Mammary epithelial cell (primary cell): ENCODE measurements around the gene TGFBI.

Experiments used
- EZH2 ChIP-seq: IDR thresholded peaks from 2 replicates; pipeline ENCODE4 v1.6.1; 2012; ENCODE audit warnings: low read length, inconsistent platforms, borderline replicate concordance
- TF ChIP-seq, protein P1 (sequence below), 2 donors: IDR thresholded peaks in 1 of 2; conservative IDR thresholded peaks in 1 of 2; 2 replicates each; pipeline ENCODE4 v1.5.1; 2011 to 2012; ENCODE audit warnings: inconsistent platforms in 2 of 2, low read length in 2 of 2, mild to moderate bottlenecking in 2 of 2, control low read depth in 1 of 2, low read depth in 1 of 2; ENCODE audit not compliant: insufficient read depth in 1 of 2; ENCODE audit errors: extremely low read depth in 1 of 2

- TF ChIP-seq, protein P1, sequence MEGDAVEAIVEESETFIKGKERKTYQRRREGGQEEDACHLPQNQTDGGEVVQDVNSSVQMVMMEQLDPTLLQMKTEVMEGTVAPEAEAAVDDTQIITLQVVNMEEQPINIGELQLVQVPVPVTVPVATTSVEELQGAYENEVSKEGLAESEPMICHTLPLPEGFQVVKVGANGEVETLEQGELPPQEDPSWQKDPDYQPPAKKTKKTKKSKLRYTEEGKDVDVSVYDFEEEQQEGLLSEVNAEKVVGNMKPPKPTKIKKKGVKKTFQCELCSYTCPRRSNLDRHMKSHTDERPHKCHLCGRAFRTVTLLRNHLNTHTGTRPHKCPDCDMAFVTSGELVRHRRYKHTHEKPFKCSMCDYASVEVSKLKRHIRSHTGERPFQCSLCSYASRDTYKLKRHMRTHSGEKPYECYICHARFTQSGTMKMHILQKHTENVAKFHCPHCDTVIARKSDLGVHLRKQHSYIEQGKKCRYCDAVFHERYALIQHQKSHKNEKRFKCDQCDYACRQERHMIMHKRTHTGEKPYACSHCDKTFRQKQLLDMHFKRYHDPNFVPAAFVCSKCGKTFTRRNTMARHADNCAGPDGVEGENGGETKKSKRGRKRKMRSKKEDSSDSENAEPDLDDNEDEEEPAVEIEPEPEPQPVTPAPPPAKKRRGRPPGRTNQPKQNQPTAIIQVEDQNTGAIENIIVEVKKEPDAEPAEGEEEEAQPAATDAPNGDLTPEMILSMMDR (conservative IDR thresholded peaks at IDR 0.05 in 1 of 2, IDR thresholded peaks at IDR 0.05 in 1 of 2; ENCODE audit: extremely low read depth in 1 of 2, insufficient read depth in 1 of 2, low read depth in 1 of 2, low read length in 2 of 2) = no peak
- TF ChIP-seq EZH2 = no peak
These were observed 12.1 kb downstream of the TGFBI start for GRCh38 chr5:136040746-136041415.
